ENCODE data around the gene RETREG1. TPM values are rescaled to one million over a fixed set of nuclear protein-coding genes. Genes with fewer than 3 reads are reported as not detected.

The RETREG1 gene
- total and polyA plus RNA-seq, 2 donors (not counting 3 experiments of a cell fraction or from before 2014, with no cell fraction given): 0.46 TPM; not detected in 1

GRCh38 chr5:16504571-16504970, 112.2 kb downstream of the RETREG1 start:
- Histone ChIP-seq H3K79me2 (ENCODE audit: control insufficient read depth, insufficient read depth, low read length) (no peaks in the 10 kb centered on the region), H3K9ac (replicated peaks; ENCODE audit: extremely low read depth, insufficient read depth, low read length) (no peak overlapping the region), H3K4me3 (replicated peaks in 1 of 3; ENCODE audit: insufficient read depth in 1 of 3, low read depth in 1 of 3, low read length in 3 of 3) (no peak overlapping the region), H3K4me1 (ENCODE audit: control insufficient read depth, extremely low read depth, insufficient read depth, low read length) (no peaks in the 10 kb centered on the region), H4K20me1 (replicated peaks; ENCODE audit: control insufficient read depth, extremely low read depth, insufficient read depth, low read length) (no peaks in the 10 kb centered on the region), H3K9me1 (replicated peaks; ENCODE audit: control insufficient read depth, extremely low read depth, insufficient read depth, low read length) (no peaks in the 10 kb centered on the region), H3K4me2 (ENCODE audit: insufficient read depth, low read length) (no peak overlapping the region), H3K9me3 (replicated peaks; ENCODE audit: control insufficient read depth, insufficient read depth, low read length) (no peaks in the 10 kb centered on the region), H2AFZ (ENCODE audit: low read depth, low read length) (no peak overlapping the region), H3K36me3 (ENCODE audit: control insufficient read depth in 2 of 2, extremely low read depth in 1 of 2, insufficient read depth in 2 of 2, low read length in 2 of 2) (no peaks in the 10 kb centered on the region), H3K27ac (ENCODE audit: insufficient read depth, low read depth, low read length) (no peak overlapping the region), H3K27me3 (ENCODE audit: control insufficient read depth in 2 of 2, insufficient read depth in 2 of 2, low read length in 2 of 2) (peaks cover 8 to 14% of the 10 kb centered on the region in 2 experiments)
- dilution Hi-C loops (cut with MboI; ENCODE audit: extremely low pct_ligation_motif_present, low sequenced_read_pairs): no loop called here
- DNase-seq (ENCODE audit: low read depth, low spot score): no peak
- ChIA-PET CTCF (no interaction called here), POLR2A (no interaction called here)
- TF ChIP-seq FOS (IDR thresholded peaks at IDR 0.05; ENCODE audit: borderline replicate concordance, insufficient read depth, low read length): no peak
- intact Hi-C loops (cut with micrococcal nuclease): no loop called here
- FAIRE-seq: no peak
- no TSS peak for BruUV-seq (replicated peaks)

- BruUV-seq (replicated peaks): no TSS peak
- CTCF ChIA-PET: no interaction called here
Measured at GRCh38 chr5:16502866-16503265, 113.9 kb downstream of the RETREG1 start.

More at GRCh38 chr5:16502866-16503265, 113.9 kb downstream of the RETREG1 start:
- H3K9me3 ChIP-seq (replicated peaks; ENCODE audit: control insufficient read depth, insufficient read depth, low read length): no peaks in the 10 kb centered on the region
- TF ChIP-seq FOS (IDR thresholded peaks at IDR 0.05; ENCODE audit: borderline replicate concordance, insufficient read depth, low read length) (no peak), JUN (IDR thresholded peaks at IDR 0.05; ENCODE audit: borderline replicate concordance, insufficient read depth, insufficient read length, low read depth) (no peak), EZH2 (IDR thresholded peaks at IDR 0.05; ENCODE audit: borderline replicate concordance, low read depth, low read length, severe bottlenecking) (no peak), GATA2 (IDR thresholded peaks at IDR 0.05; ENCODE audit: insufficient read depth, insufficient read length, low read depth, low read length) (no peak), POLR2A (IDR thresholded peaks at IDR 0.05; ENCODE audit: low read depth, low read length) (no peak), POLR2AphosphoS5 (IDR thresholded peaks at IDR 0.05; ENCODE audit: insufficient read depth, low read depth, low read length) (no peak), MYC (IDR thresholded peaks at IDR 0.05; ENCODE audit: low read depth, low read length) (no peak), CTCF (IDR thresholded peaks at IDR 0.05; ENCODE audit: extremely low read depth in 1 of 2, insufficient read depth in 1 of 2, low read depth in 1 of 2, low read length in 2 of 2) (no peak)
- POLR2A ChIA-PET: no interaction called here
- H3K27me3 ChIP-seq (ENCODE audit: control insufficient read depth in 2 of 2, insufficient read depth in 2 of 2, low read length in 2 of 2): peaks cover 2% of the 10 kb centered on the region in 2 experiments
- H3K4me2 ChIP-seq (ENCODE audit: insufficient read depth, low read length): no peak overlapping the region
- no peak for FAIRE-seq
- H3K27ac ChIP-seq (ENCODE audit: insufficient read depth, low read depth, low read length): no peak overlapping the region
- intact Hi-C loops (cut with micrococcal nuclease) (no loop called here), dilution Hi-C loops (cut with MboI; ENCODE audit: extremely low pct_ligation_motif_present, low sequenced_read_pairs) (no loop called here)
- no peak for DNase-seq (ENCODE audit: low read depth, low spot score)
- no peak overlapping the region for H2AFZ ChIP-seq (ENCODE audit: low read depth, low read length)
- no peaks in the 10 kb centered on the region for H3K9me1 ChIP-seq (replicated peaks; ENCODE audit: control insufficient read depth, extremely low read depth, insufficient read depth, low read length)
- H4K20me1 ChIP-seq (replicated peaks; ENCODE audit: control insufficient read depth, extremely low read depth, insufficient read depth, low read length): no peaks in the 10 kb centered on the region
- H3K4me3 ChIP-seq (replicated peaks in 1 of 3; ENCODE audit: insufficient read depth in 1 of 3, low read depth in 1 of 3, low read length in 3 of 3): no peak overlapping the region
- H3K36me3 ChIP-seq (ENCODE audit: control insufficient read depth in 2 of 2, extremely low read depth in 1 of 2, insufficient read depth in 2 of 2, low read length in 2 of 2): no peaks in the 10 kb centered on the region
- H3K79me2 ChIP-seq (ENCODE audit: control insufficient read depth, insufficient read depth, low read length): no peaks in the 10 kb centered on the region
- no peaks in the 10 kb centered on the region for H3K4me1 ChIP-seq (ENCODE audit: control insufficient read depth, extremely low read depth, insufficient read depth, low read length)
- H3K9ac ChIP-seq (replicated peaks; ENCODE audit: extremely low read depth, insufficient read depth, low read length): no peak overlapping the region
